Fibroblast of lung (primary cell): ENCODE measurements around the gene GALNT11.
"Not testable (repeated sequence)": the region's sequence is repeated elsewhere in the genome, so short reads cannot be mapped to it uniquely, and the experiment has no call there.

Source experiments
- CTCF ChIP-seq, 2 donors: IDR thresholded peaks in 1 of 2; conservative IDR thresholded peaks in 1 of 2; 1 replicate in 1 of 2; 2 replicates in 1 of 2; pipeline ENCODE4 v1.5.1; 2011 to 2012; ENCODE audit warnings: low read length in 2 of 2, control low read depth in 1 of 2, inconsistent platforms in 1 of 2, low read depth in 1 of 2, mild to moderate bottlenecking in 1 of 2
- EZH2 ChIP-seq: IDR thresholded peaks from 2 replicates; pipeline ENCODE4 v1.5.1; 2012; ENCODE audit warnings: low read length, control low read depth, mild to moderate bottlenecking; ENCODE audit errors: missing control alignments

- not testable (repeated sequence) for TF ChIP-seq CTCF (conservative IDR thresholded peaks at IDR 0.05 in 1 of 2, IDR thresholded peaks at IDR 0.05 in 1 of 2; ENCODE audit: low read depth in 1 of 2, low read length in 2 of 2); EZH2
Observed at GRCh38 chr7:152017683-152018082, 7.8 kb upstream of the GALNT11 start.
